K562 (cell line): ENCODE data around the gene TBP. TPM values are rescaled to one million over a fixed set of nuclear protein-coding genes. Genes with fewer than 3 reads are reported as not detected.

Experiments
- ARID1B ChIP-seq: fragments of 450-650 bp; IDR thresholded peaks from 2 replicates; pipeline ENCODE4 v1.6.1; 2016; ENCODE audit warnings: antibody characterized with exemption, mild to moderate bottlenecking, inconsistent platforms
- CBFB ChIP-seq: sonication (generic); formaldehyde crosslinking; IDR thresholded peaks from 2 replicates; pipeline ENCODE4 v1.4.0; 2020; ENCODE audit warnings: mild to moderate bottlenecking, missing genetic modification reagents
- EP300 ChIP-seq: IDR thresholded peaks from 2 replicates; pipeline ENCODE4 v1.6.1; 2012; ENCODE audit warnings: low read length, improper control_type of control experiment
- EWSR1 ChIP-seq: fragments of 450-650 bp; IDR thresholded peaks from 2 replicates; pipeline ENCODE4 v1.6.1; 2018; ENCODE audit warnings: borderline replicate concordance, mild to moderate bottlenecking, low read depth, moderate library complexity; ENCODE audit not compliant: partially characterized antibody
- FOXM1 ChIP-seq, 2 experiments: fragments of 450-650 bp in 1 of 2; sonication (generic) in 1 of 2; formaldehyde crosslinking in 1 of 2; IDR thresholded peaks; 2 replicates each; pipeline versions ENCODE4 v1.6.1 to v1.9.0; 2017 to 2022; ENCODE audit warnings: low read depth in 2 of 2, mild to moderate bottlenecking in 2 of 2, missing genetic modification reagents in 1 of 2, moderate library complexity in 1 of 2
- NEUROD1 ChIP-seq: fragments of 150-350 bp; IDR thresholded peaks from 2 replicates; pipeline ENCODE4 v1.6.1; 2014; ENCODE audit warnings: borderline replicate concordance, low read length, low read depth; ENCODE audit not compliant: partially characterized antibody
- PHTF2 ChIP-seq: fragments of 250-450 bp; sonication (Bioruptor Pico); IDR thresholded peaks from 2 replicates; pipeline ENCODE4 v1.5.0; 2021; ENCODE audit warnings: mild to moderate bottlenecking
- SMC3 ChIP-seq: conservative IDR thresholded peaks from 2 replicates; pipeline ENCODE4 v1.6.1; 2011; ENCODE audit warnings: low read depth, low read length, improper control_type of control experiment; ENCODE audit not compliant: insufficient read depth
- ZBTB40 ChIP-seq, 2 experiments: fragments of 450-650 bp in 1 of 2; sonication (generic) in 1 of 2; formaldehyde crosslinking in 1 of 2; IDR thresholded peaks; 2 replicates each; pipeline versions ENCODE4 v1.7.1 to v1.9.0; 2016 to 2022; ENCODE audit warnings: inconsistent platforms in 1 of 2, mild to moderate bottlenecking in 1 of 2, missing genetic modification reagents in 1 of 2
- ZNF212 ChIP-seq: fragments of 450-650 bp; formaldehyde crosslinking; IDR thresholded peaks from 2 replicates; pipeline ENCODE4 v1.4.0; 2020; ENCODE audit warnings: mild to moderate bottlenecking
- ZNF3 ChIP-seq: fragments of 250-450 bp; sonication (Bioruptor Pico); IDR thresholded peaks from 2 replicates; pipeline ENCODE4 v1.5.0; 2021; ENCODE audit warnings: mild to moderate bottlenecking, moderate library complexity
- ZNF57 ChIP-seq: fragments of 450-650 bp; formaldehyde crosslinking; IDR thresholded peaks from 2 replicates; pipeline ENCODE4 v1.4.0; 2020; ENCODE audit warnings: mild to moderate bottlenecking, moderate library complexity
- polyA plus RNA-seq, 8 experiments: library from polyadenylated mRNA; depleted of rRNA in 4 of 8; stranded (reverse) in 5 of 8; unstranded in 3 of 8; fragments of >200 nt; fragmentation: Nextera tagmentation in 2 of 8; fragmentation: Illumina TruSeq in 1 of 8; extraction: Ambion mirVana in 2 of 8; extraction: Trizol in 1 of 8; gene quantifications; 2 replicates each; pipeline versions ENCODE4 v1.2.1 to v1.2.3, GENCODE V29; 2011 to 2014; ENCODE audit warnings: inconsistent platforms in 1 of 8, missing spikeins in 1 of 8
- total RNA-seq, 7 experiments: library from RNA; depleted of rRNA in 6 of 7; stranded (reverse); fragments of >200 nt in 6 of 7; fragmentation: Illumina TruSeq in 2 of 7; extraction: Trizol in 2 of 7; gene quantifications; 2 replicates each; pipeline versions ENCODE4 v1.2.1 to v1.2.3, GENCODE V29; 2011 to 2021; ENCODE audit warnings: low replicate concordance in 1 of 7
- TF ChIP-seq, protein P1 (sequence below): fragments of 200-800 bp; sonication (Bioruptor generic); IDR thresholded peaks from 2 replicates; pipeline ENCODE4 v1.6.1; 2017; ENCODE audit warnings: missing genetic modification characterization, missing compliant biosample characterization
- TF ChIP-seq, protein P2 (sequence below): fragments of 450-650 bp; formaldehyde crosslinking; IDR thresholded peaks from 2 replicates; pipeline ENCODE4 v1.4.0; 2020; ENCODE audit warnings: mild to moderate bottlenecking, moderate library complexity

The TBP gene
- total and polyA plus RNA-seq, 9 of the 15 experiments (the other 6 are each of a cell fraction or from before 2014, with no cell fraction given), result 28.5 to 86.1 (median 39.5) TPM

DNA sequence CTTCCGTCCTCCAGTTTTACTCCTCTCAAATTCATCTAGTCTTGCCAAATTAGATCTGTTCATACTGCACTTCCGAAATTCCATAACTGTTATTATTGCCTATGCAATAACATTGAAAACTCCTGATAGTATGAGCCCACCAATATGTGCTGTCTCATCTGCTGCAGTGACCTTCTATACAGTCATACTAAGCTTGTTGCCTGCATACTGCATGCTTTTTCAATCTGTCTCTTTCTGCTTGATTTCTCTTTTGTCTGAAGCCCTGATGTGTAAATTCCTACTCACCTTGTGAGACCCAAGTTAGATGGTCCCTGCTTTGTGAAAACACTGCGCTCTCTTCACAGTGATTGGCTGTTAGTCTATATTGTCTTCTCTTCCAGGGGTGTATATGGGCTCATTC, 1.1 kb downstream of the TBP start (continued):
- no peak for TF ChIP-seq ZBTB40 (IDR thresholded peaks at IDR 0.05)
- no peak for TF ChIP-seq ZBTB40 (CRISPR knock-in tag; IDR thresholded peaks at IDR 0.05)
- TF ChIP-seq CBFB, result no peak
- no peak for TF ChIP-seq NEUROD1
- TF ChIP-seq ZNF3, result no peak
- TF ChIP-seq ARID1B, result no peak
- TF ChIP-seq ZNF57, result no peak
- no peak for TF ChIP-seq PHTF2 (CRISPR knock-in tag)
- TF ChIP-seq, protein P1, sequence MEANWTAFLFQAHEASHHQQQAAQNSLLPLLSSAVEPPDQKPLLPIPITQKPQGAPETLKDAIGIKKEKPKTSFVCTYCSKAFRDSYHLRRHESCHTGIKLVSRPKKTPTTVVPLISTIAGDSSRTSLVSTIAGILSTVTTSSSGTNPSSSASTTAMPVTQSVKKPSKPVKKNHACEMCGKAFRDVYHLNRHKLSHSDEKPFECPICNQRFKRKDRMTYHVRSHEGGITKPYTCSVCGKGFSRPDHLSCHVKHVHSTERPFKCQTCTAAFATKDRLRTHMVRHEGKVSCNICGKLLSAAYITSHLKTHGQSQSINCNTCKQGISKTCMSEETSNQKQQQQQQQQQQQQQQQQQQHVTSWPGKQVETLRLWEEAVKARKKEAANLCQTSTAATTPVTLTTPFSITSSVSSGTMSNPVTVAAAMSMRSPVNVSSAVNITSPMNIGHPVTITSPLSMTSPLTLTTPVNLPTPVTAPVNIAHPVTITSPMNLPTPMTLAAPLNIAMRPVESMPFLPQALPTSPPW, result no peak
- no peak for TF ChIP-seq EP300
- TF ChIP-seq SMC3, result no peak
- TF ChIP-seq EWSR1, result no peak
- TF ChIP-seq, protein P2, sequence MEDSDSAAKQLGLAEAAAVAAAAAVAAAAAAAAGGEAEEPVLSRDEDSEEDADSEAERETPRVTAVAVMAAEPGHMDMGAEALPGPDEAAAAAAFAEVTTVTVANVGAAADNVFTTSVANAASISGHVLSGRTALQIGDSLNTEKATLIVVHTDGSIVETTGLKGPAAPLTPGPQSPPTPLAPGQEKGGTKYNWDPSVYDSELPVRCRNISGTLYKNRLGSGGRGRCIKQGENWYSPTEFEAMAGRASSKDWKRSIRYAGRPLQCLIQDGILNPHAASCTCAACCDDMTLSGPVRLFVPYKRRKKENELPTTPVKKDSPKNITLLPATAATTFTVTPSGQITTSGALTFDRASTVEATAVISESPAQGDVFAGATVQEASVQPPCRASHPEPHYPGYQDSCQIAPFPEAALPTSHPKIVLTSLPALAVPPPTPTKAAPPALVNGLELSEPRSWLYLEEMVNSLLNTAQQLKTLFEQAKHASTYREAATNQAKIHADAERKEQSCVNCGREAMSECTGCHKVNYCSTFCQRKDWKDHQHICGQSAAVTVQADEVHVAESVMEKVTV (CRISPR knock-in tag), result no peak
- no peak for TF ChIP-seq ZNF212 (CRISPR knock-in tag)
- no peak for TF ChIP-seq FOXM1 (IDR thresholded peaks at IDR 0.05; ENCODE audit: low read depth)
- no peak for TF ChIP-seq FOXM1 (CRISPR knock-in tag; IDR thresholded peaks at IDR 0.05; ENCODE audit: low read depth)
